Measurements from ENCODE around the gene ZNG1A.
"Not testable (repeated sequence)": the region's sequence is repeated elsewhere in the genome, so short reads cannot be mapped to it uniquely, and the experiment has no call there.

The ZNG1A gene

DNA sequence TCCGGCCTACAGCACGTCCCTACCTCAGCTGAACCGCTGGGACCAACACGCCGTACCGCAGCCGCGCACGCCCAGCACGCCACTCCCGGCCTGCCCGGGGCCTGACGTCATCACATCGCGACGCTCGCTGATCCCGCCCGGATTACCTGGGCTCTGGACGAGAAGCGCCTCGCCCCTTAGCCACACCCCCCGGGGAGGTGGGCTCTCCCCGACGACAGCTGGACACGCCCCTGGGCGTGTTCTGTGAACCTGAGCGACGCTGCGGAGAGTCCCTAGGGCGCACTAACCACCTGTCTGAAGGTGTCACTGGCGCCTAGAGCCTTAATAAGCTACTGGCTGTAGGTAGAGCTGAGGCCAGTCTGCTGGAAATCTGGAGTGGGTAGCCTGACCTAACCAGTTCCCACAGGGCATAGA, at the start of gene ZNG1A:
ZNG1A (minus strand) TSS at position 87 of the 414 bp plus-strand sequence. CDS start 87 bp downstream, outside the sequence.
- not testable (repeated sequence) for DNase-seq

DNA sequence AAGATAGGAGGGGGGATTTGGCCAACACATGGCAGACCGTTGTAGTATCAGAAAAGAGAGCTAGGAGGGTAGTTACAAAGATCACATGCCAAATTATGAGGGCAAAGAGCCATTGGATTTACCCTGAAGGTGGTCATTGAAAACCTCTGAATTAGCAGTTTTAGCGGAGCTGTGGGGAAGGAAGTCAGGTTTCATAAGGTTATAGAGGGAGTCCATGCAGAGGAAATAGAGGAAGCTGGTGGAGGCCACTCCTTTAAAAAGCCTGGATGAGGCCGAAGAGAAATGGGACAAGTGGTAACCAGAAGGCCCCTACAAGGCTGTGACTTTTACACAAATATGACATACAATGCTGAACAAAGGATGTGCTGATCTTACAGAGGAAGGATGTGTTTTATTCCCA, 49.0 kb upstream of the ZNG1A start:
- no peak for DNase-seq

DNA sequence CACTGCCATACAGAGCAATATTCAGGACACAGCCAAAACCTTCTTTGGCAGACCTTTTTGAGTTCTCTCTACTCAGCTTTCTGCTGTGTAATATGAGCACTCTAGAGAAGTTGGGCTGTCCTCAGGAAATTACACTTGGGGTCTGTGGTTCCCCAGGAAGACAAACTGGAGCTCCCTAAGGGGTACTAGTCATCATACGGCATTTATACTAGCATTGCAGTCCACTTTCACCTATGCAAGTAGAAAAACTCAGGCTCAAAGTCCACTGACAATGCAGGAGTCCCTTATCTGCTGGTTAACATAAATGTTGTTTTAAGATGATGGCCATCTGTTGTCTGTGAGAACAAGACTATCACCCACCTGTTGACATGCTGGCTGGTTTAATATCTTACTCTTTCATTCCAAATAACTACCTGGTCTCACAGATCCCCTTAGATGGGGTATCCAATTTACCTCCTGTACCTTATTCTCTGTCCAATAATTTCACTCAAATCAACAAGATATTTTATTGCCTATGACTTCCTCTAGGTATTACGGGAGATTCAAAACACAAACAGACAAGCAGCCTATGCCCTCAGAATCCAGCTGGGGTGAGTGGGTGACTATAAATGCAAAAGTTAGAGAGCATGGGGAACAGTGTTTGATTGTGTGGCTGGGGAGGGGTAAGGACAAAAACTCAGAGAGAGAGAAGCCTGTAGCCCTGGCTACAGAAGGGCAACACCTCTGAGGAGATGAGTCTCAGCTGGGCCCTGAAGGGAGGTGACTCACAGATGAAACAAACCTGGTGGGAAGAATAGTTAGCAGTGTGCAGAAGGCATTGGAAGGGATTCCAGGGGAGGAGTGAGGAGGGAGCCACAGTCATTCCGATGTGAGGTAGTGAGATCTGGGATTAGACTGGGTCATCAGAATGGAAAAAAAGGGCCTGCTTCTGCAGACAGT, 46.0 kb upstream of the ZNG1A start:
- DNase-seq = no peak

DNA sequence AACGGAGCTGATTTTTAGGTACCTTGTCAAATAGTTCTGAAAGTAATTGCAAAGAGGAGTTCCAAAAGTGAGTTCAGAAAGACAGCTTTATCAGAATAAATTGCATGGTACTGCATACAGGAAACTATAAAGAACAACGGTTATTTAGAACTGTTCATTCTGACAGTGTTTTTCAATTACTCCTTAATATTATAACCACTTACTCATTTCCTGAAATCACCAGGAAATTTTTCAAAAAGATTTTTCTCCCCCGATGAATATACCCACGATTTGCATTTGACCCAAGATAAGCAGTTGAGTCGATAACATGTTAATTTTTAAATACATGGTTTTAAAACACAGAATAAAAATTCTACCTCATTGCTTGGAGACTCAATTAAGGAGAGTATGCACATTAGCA, 45.2 kb upstream of the ZNG1A start:
- no peak for DNase-seq

DNA sequence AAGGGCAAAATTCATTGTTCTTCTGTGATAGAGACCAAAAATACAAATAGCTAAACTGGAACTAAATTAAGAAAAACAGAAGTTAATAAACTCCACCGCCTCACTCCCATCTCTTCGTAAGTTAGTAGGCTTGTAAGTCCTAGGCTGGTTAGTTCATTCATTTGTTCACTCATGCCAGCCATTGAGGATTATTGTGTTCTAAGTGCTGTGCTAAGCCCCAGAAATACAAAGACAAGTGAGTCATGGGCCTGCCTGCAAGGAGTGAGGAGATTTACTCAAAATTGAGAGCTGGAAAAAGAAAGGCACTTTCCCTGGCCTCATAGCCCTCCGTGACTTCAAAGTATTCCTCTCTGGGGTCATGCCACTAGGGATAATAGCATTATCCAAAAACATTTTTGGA, 44.3 kb upstream of the ZNG1A start:
- no peak for DNase-seq

DNA sequence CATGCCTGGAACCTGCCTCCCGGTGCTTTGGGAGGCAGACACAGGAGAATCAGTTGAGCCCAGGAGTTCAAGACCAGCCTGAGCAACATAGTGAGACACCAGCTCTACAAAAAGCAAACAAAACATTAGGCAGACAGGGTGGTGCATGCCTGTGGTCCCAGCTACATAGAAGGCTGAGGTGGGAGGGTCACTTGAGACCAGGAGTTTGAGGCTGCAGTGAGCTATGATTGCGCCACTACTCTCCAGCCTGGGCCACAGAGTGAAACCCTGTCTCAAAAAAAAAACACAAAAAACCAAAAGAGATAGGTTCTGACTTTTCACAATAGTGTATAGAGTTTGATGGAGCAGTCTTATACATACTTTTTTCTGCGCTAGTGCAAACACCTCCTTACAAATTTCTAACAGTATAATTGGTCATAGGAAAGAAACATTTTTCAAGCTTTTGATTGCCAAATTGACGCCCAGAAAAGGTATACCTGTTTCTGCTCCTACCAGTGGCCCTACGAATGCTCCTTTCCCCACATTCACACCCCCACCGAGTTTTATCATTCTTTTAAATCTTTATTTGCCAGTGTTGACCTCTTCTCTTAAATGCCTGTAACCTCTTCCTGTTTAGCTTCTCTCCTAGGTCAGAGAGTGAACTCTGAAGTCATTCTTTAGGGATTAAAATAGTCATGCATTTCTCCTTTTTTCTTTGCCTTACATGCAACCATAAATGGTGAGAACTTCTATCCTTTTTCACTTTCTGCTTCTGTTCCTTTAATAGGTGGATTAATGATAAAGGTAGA, 43.3 kb upstream of the ZNG1A start:
- no peak for DNase-seq

DNA sequence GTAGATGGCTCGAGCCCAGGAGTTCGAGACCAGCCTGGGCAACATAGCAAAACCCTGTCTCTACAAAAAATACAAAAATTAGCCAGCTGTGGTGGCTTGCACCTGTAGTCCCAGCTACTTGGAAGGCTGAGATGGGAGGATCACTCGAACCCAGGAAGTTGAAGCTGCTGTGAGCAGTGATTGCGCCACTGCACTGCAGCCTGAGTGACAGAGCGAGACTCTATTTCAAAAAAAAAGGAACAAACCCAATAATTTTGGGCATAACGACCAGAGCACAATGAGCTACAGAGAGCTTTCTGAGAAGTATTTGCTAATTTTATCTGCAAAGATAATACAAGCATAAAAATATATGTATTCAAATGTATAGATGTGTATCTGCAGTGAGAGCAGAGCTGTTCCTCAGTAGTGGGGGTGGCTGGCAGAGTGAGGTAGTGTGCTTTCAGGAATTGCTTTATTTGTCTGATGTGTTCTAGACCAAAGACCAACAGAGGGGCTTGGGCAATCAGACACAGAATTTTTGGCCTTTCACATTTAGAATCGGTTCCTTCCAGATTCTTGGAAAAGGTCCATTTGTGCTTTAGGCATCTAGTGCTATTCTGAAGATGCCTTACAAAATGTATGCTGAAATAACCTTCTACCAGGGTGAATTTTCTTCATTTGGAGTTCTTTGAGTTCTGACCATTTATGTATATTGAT, 41.0 kb upstream of the ZNG1A start:
- DNase-seq = no peak

DNA sequence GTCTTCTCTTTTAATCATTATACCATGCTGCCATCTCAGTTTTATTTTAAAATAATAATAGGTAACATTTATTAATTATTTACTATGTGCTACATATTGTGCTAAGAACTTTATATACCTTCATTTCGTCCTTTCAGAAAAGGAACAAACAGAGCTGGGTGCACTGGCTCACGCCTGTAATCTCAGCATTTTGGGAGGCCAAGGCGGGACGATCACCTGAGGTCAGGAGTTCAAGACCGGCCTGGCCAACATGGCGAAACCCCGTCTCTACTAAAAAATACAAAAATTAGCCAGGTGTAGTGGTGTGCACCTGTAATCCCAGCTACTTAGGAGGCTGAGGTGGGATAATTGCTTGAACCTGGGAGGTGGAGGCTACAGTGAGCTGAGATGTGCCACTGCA, 40.2 kb upstream of the ZNG1A start:
- DNase-seq = not testable (repeated sequence)

DNA sequence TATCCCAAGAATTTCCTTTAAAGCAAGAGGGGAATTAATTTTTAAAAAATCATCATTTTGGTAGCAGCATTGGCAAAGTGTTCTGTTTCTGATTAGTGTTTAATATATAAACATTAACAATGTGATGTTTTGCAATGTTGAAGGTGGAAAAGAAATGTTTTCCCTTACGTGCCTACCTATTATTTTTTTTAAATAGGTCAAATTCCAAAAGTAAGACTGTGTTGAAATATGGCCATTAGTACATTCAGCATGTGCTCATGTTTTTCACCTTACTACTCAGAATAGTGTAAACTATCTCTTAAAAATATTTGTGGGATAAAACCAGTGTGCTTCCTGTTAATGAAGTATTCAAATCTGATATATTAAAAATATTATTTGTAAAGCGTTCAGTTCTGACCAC, 39.1 kb upstream of the ZNG1A start:
- no peak for DNase-seq

DNA sequence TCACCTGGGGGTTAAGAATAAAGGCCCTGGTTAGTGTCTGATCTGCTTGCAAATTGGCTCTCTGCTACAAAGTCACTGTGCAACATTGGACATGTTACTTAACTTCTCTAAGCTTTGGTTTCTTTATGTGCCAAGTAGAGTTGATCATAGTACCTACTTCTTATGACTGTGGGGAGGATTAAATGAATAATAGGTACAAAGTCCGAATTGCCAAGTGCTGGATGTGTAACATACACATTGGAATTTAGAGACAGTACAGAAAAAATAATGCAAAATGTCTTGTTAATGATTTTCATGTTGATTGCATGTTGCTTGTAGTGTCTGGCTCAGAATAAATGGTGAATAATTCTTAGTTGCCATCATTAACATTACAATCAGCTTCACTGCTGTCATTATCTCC, 38.0 kb upstream of the ZNG1A start:
- no peak for DNase-seq

DNA sequence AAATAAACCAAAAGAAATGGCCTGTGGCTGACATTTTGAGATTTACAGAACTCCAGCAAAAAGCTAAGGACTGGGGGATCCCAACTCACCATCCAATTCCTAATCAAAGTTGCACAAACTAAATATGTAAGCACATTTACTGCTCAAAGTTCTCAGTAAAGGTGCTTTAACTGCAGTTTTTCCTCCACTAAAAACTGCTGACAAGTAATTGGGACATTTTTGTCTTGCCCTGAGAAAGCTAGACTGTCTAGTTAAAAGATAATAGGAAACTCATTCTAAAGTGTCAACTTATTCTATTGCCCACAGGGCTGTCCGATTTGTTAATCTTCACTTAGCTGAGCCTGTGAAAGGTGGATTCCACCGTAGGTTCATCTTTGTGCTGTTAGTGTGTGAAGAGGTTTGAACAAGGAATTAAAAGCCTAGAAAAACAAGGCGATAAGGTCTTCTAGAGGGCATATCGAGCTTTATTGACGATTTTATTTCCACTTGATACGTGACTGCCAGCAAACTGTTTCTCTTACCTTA, 36.8 kb upstream of the ZNG1A start:
- no peak for DNase-seq

DNA sequence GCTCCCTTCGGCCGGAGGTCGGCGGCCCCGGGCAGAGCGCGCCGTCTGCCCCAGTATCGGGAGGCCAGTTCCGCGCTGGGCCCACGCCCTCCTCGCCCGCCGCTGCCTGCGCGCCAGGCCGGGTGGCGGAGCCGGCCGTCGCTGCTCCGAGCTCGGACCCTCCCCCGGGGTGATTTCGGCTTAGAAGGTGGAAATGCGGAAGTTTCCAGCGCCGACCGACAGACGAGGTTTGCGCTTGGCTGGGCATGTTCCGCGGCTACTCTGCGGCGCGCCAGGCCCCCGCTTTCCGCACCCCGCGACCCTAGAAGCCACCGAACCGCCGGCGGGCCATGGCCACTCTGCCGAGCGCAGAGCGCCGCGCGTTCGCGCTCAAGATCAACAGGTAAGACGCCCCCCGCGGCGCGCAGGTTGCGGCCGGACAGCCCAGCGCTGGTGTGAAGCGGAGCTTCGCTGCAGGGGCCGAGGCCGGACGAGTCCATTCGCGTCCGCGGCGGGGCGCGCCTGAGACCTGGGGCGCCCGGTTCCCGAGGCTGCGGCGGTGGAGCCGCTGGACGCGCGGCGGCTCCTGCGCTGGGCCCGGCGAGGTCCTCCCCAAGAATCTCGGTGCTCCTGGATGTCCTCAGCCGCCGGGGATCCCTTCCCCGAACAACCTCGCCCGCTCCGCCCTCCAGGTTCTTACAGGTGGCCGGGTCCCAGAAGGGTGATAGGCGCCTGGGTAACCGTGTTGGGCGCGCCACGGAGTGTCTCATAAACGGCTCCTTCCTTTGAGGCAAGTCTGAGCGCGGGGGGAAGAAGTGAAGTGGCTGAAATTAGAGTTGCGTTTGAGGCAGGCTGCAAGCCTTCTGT, 36.0 kb upstream of the ZNG1A start, which contains the start of gene DOCK8:
DOCK8 (plus strand) TSS at position 218 of the 846 bp plus-strand sequence; CDS start at position 330, 112 bp downstream.
- DNase-seq = peak; percentile 2

DNA sequence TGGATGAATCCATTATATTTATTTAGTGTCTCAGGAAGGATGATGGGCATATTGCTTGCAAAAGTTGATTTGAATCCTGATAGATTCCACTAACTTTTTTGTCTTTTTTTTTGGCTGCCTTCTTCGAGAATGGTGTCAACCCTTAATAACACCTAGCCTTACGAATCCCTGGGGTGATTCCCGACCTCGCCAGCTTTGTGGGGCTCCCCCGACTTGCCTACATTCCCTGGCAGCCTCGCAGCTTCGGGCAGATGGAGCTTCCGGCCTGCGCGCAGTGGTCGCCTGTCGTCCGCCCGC, 35.4 kb upstream of the ZNG1A start:
- no peak for DNase-seq

DNA sequence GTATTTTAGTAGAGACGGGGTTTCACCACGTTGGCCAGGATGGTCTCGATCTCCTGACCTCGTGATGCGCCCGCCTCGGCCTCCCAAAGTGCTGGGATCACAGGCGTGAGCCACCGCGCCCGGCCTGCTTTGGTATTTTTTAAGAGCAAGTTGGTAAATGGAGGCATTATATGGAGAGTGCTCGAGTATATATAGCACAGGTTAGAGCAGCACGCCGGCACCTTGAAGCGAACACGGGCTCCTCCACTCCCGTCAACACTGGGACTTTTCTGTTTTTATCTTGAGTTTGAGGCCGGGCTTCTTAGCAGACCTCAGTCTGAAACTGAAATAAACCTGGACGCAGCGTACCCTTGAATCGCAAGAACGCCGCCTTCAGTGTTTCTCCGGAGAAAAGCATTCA, 35.0 kb upstream of the ZNG1A start:
- DNase-seq = not testable (repeated sequence)

DNA sequence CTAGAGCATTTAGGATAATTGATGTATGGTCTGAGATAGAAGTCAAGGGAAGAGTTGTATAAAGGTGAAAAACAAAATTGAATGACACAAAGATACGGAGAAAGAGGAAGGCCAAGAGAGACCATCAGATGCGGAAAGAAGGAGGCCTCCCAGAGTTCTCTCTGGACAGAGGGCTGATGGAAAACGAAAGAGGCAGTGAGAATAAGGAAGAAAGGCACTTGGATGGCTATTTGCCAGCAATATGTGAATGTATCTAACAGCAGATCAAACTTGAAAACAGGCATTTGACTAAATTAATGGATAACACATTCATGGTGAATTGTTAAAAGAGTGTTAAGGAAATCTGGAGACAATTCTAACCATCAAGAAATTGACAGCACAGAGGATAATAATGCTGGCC, 33.4 kb upstream of the ZNG1A start:
- no peak for DNase-seq

DNA sequence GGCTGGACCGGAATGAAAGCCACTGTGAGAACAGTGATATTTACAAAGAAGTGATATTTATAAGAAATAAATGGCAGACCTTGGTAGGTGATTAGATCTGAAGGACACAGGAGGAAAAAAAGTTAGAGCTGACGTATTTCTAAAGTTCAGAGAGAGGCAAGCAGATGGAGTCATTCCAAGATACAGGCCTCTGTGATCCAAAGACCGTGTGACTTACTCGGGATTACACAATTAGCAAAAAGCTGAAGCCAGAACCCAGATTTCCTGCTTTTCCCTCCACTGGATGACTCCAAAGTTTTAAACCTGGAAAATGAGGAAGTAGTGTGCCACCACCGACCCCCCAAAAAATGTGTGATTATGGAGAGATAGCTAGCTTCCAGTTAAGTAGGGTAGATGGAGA, 32.7 kb upstream of the ZNG1A start:
- no peak for DNase-seq

DNA sequence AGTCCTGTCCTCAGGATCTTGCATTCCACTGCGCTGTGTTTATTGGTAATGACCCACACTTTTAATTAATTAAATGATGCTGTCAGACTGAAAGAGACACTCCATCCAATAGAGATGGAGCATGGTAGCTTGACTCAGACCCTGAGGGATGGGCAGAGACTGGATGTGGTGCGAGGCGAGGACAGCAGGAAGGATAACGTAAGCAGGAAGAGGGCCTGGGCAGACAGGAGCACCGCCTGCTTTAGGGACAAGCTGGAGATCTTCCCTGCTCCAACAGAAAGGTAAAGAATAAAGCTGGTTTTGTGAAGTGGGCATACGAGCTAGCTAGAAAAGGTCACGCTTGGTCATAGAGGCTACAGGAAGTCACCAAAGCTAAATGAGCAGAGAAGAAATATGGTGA, 32.2 kb upstream of the ZNG1A start:
- no peak for DNase-seq

DNA sequence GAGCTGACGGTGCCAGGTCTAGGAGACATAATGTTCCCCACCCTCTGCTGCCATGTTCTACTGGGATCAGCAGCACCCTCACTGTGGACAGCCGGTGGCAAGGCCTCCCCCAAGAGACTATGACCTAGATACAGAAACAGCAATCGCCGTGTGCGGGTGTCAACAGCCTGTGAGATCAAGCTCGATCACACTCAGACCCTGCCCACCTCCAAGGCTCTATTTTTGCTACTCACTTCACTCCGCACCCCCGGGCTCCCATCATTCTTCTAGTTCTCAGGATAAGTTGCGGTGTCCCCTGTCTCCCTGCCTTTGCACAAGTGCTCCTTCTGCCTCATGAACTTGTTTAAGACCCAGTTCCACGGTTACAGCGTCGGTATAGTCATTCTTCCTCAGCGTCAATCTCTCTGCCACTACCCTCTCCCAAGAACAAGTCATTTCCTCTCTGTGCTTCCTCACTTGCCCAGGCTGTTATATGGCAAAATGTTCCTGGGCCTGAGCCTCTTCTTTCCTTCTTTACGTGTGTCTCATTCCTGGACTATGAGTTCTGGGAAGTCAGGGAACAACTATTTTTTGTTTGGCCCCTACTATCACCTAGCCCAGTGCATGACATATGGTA, 30.4 kb upstream of the ZNG1A start:
- no peak for DNase-seq

DNA sequence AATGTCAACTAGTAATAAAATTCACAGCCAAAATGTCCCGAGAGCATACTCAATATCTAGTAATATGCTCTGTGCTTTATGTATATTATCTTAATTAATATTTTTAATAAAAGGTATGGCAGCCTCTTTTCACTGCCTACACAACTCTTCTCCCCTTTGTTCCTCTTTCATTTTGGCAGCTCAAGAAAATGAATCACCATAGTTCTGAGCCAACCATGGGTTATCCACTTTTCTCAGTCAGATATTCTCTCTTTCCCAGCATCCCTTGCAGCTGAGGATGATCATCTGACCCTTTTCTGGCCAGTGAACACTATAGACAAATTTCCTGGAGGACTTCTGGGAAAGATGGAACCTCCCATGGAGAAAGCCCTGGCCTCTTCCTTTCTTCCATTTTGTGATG, 27.6 kb upstream of the ZNG1A start:
- no peak for DNase-seq

DNA sequence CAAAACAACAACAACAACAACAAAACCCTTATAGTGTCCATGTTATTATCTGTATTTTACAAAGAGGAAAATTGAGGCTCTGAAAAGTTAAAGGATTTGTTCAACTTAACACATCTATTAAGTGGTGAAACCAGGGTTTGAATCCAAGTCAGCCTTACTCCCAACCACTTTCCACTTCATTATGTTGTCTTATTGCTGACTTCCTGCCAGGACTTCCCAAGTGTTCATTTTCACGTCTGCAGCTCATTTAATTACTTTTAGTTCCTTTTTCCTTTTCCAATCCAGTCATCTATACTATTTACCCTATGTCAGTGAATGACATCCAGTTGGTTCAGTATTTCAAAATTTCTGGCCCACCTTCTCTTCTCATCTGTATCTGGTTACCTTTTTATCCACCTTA, 20.7 kb upstream of the ZNG1A start:
- not testable (repeated sequence) for DNase-seq

DNA sequence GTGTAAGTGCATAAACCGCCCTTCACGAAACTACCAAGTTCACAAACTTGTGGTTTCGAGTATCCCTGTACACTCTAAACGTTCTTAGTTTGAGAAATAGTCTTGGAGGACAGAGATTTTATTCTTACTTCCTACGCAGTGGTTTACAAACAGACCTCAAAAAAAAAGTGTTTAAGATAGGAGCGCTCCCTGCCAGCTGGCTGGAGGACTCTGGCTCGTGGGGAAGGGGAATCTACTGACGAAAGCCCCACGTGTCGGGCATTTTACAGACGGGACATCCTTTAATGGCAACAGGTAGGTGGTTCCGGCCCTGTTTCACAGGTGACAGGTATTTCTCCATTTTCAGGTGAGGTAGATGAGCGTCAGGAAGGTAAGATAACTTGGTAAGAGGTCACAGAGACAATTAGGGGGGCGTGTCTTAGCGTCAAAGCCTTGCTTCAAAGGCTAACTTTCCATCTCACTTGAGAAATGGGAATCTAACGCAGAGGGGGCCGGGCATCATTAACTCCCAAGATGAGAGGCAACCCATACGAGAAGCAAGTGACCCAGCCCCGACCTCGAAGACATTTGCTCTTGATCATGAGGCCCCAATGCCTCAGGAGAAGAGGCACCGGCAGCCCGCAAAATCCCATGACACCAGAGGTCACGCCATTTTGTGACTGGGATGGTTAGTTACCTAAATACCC, 573 bp downstream of the ZNG1A start:
- not testable (repeated sequence) for DNase-seq
